Mesendoderm (in vitro differentiated cells): ENCODE measurements around the gene SLC35A4.
A peak's percentile ranks its signal among the peaks of the same experiment; 100 is the strongest.

Experiments
- DNase-seq: peaks from one replicate; pipeline ENCODE4 v3.0.0; 2013
- H2AK5ac ChIP-seq: 2 replicates; pipeline ENCODE4 v1.6.1; 2013; ENCODE audit warnings: low read length, inconsistent platforms
- H2BK120ac ChIP-seq: 2 replicates; pipeline ENCODE4 v1.6.1; 2013; ENCODE audit warnings: low read depth, mild to moderate bottlenecking, low read length, moderate library complexity, mixed read lengths
- H2BK15ac ChIP-seq: replicated peaks from 2 replicates; pipeline ENCODE4 v1.6.1; 2013; ENCODE audit warnings: low read depth, mild to moderate bottlenecking, moderate library complexity
- H2BK5ac ChIP-seq: 2 replicates; pipeline ENCODE4 v1.6.1; 2013; ENCODE audit warnings: low read length, inconsistent platforms
- H3K18ac ChIP-seq: 2 replicates; pipeline ENCODE4 v1.6.1; 2013; ENCODE audit warnings: mild to moderate bottlenecking, low read length, mixed read lengths
- H3K23ac ChIP-seq: one replicate; pipeline ENCODE4 v1.6.1; 2013; ENCODE audit warnings: low read length
- H3K27ac ChIP-seq: 2 replicates; pipeline ENCODE4 v1.5.1; 2013; ENCODE audit warnings: low read depth, mild to moderate bottlenecking, inconsistent platforms, low read length, moderate library complexity
- H3K27me3 ChIP-seq: 2 replicates; pipeline ENCODE4 v1.6.1; 2013; ENCODE audit warnings: low read length, control low read depth, mild to moderate bottlenecking, inconsistent platforms; ENCODE audit not compliant: insufficient read depth, poor library complexity
- H3K36me3 ChIP-seq: 2 replicates; pipeline ENCODE4 v1.6.1; 2013; ENCODE audit warnings: low read length, inconsistent platforms; ENCODE audit not compliant: control insufficient read depth, insufficient read depth
- H3K4ac ChIP-seq: one replicate; pipeline ENCODE4 v1.6.1; 2013; ENCODE audit warnings: low read depth, mild to moderate bottlenecking, low read length, moderate library complexity
- H3K4me1 ChIP-seq: 2 replicates; pipeline ENCODE4 v1.6.1; 2013; ENCODE audit warnings: low read depth, low read length, inconsistent platforms; ENCODE audit not compliant: control insufficient read depth
- H3K4me2 ChIP-seq: 2 replicates; pipeline ENCODE4 v1.6.1; 2013; ENCODE audit warnings: low read length
- H3K4me3 ChIP-seq: 2 replicates; pipeline ENCODE4 v1.5.1; 2013; ENCODE audit warnings: mild to moderate bottlenecking, low read length
- H3K56ac ChIP-seq: one replicate; pipeline ENCODE4 v1.6.1; 2013; ENCODE audit warnings: low read length
- H3K79me1 ChIP-seq: 2 replicates; pipeline ENCODE4 v1.6.1; 2013; ENCODE audit warnings: low read length, inconsistent platforms
- H3K79me2 ChIP-seq: 2 replicates; pipeline ENCODE4 v1.6.1; 2013; ENCODE audit warnings: mild to moderate bottlenecking, low read length; ENCODE audit not compliant: control insufficient read depth, insufficient read depth
- H3K9ac ChIP-seq: 2 replicates; pipeline ENCODE4 v1.6.1; 2013; ENCODE audit warnings: low read length, inconsistent platforms
- H4K5ac ChIP-seq: one replicate; pipeline ENCODE4 v1.6.1; 2013; ENCODE audit warnings: low read length
- H4K8ac ChIP-seq: one replicate; pipeline ENCODE4 v1.6.1; 2013; ENCODE audit warnings: low read depth, mild to moderate bottlenecking, control low read depth, low read length, moderate library complexity
- WGBS: extraction: QIAGEN DNeasy Blood & Tissue Kit; methylation state at CpG from one replicate; pipeline ENCODE4 v1.1.7; 2013; ENCODE audit warnings: low lambda C conversion rate, missing lambda C conversion rate; ENCODE audit not compliant: insufficient coverage; ENCODE audit errors: extremely low coverage; 5-methylcytosine and 5-hydroxymethylcytosine counted together

Gene SLC35A4

DNA sequence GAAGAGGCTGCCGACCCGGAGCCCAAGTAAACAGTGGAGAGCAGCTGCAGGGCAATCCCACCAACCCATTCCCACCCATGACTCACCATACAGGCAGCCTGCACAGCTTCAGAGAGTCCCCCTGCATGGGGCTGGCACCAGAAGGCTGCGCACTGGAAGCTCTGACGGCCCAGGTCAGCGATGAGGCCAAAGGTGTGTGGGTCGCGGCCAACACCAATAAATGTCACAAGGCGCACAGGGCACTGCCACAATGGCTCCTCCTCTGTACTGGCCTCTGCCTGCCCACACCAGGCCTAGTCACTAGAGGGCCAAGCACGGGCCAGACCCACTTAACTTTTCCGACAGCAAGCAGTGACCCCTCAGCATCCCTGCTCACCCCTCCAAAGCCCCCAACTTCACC is 4.4 kb upstream of the SLC35A4 start:
- no CpG with 5 or more reads among the region's 10 CpGs for WGBS
- Histone ChIP-seq H2BK120ac (no peak overlapping the region), H3K27me3 (no peaks in the 10 kb centered on the region), H3K23ac (no peak overlapping the region), H2BK15ac (no peak overlapping the region), H2AK5ac (no peak overlapping the region), H3K79me1 (peaks cover 11% of the 10 kb centered on the region), H4K5ac (no peak overlapping the region), H3K56ac (no peak overlapping the region), H2BK5ac (no peak overlapping the region), H3K4me2 (no peak overlapping the region), H4K8ac (no peak overlapping the region), H3K79me2 (peaks cover 15% of the 10 kb centered on the region), H3K4me3 (no peak overlapping the region), H3K18ac (no peak overlapping the region), H3K4ac (no peak overlapping the region), H3K9ac (no peak overlapping the region), H3K4me1 (peaks cover 9% of the 10 kb centered on the region), H3K27ac (no peak overlapping the region), H3K36me3 (no peaks in the 10 kb centered on the region)
- no peak for DNase-seq

DNA sequence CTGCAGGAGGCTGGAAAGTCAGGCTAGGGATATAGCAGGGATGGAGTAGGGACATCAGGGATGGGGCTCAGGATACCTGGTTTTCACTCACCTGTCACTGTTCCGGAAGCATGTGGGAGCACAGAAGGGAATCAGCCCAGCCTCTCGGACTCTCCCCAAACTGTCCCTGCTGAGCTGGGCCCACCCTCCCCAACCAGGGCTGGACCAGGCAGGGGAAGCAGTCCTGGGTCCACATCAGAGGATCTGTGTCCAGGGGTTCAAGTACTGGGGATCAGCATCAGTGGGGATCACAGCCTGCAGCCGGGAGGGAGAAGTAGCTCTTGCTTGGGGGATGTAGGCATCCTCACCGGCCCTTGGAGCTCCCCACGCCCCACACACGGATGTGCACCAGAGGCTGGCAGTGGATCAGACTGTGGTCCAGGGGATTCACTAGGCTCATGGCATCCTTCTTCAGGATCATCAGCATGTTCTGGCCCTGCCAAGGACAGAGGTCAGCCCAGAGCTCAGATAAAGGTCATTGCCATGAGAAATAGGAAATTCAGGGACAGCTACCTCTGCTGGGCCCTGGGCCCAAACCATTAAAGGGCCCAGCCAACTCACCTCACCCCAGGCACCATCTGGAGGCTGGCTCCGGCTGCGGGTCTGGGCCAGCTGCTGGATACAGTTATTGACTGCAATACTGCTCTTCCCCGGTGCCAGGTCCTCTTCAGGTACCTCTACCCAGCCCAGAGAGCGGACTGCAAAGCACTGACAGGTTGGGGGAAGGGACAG is 2.7 kb upstream of the SLC35A4 start:
- Histone ChIP-seq H3K27me3 (no peaks in the 10 kb centered on the region), H3K56ac (no peak overlapping the region), H3K18ac (no peak overlapping the region), H4K8ac (no peak overlapping the region), H3K36me3 (peaks cover 3% of the 10 kb centered on the region), H2BK5ac (no peak overlapping the region), H3K9ac (no peak overlapping the region), H3K4ac (no peak overlapping the region), H3K4me3 (no peak overlapping the region), H2BK120ac (no peak overlapping the region), H2AK5ac (no peak overlapping the region), H3K4me1 (peaks cover 15% of the 10 kb centered on the region), H3K79me1 (peaks cover 12% of the 10 kb centered on the region), H2BK15ac (no peak overlapping the region), H3K23ac (no peak overlapping the region), H3K27ac (no peak overlapping the region), H3K4me2 (no peak overlapping the region), H4K5ac (no peak overlapping the region), H3K79me2 (peaks cover 5% of the 10 kb centered on the region)
- DNase-seq, result no peak
- no CpG with 5 or more reads among the region's 10 CpGs for WGBS

DNA sequence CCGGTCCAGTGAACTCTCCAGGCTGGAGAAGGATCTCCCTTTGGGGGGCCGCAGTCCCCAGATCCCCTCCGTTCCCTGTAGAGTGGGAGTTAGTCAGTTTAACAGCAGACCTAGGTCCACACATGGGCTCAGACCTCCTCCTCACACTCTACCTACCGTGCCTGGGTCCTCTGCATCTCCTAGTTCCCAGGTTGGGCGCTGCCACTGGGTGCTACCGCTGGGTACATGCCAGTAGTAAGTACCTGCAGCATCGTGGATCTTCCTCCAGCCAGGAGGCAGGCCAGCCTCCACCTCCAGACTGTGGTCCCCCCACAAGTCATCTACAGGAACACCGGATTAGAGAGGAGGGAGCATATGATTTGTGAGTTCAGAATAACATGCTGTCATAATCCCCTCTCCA is 1.0 kb upstream of the SLC35A4 start:
- Histone ChIP-seq H3K27me3 (no peaks in the 10 kb centered on the region), H3K18ac (no peak overlapping the region), H2BK15ac (no peak overlapping the region), H3K4ac (no peak overlapping the region), H3K4me3 (peak overlapping the region; percentile 70), H3K36me3 (peaks cover 3% of the 10 kb centered on the region), H3K9ac (peak overlapping the region; percentile 92), H3K27ac (no peak overlapping the region), H4K5ac (no peak overlapping the region), H2AK5ac (peak overlapping the region; percentile 74), H3K79me1 (peaks cover 12% of the 10 kb centered on the region), H2BK5ac (no peak overlapping the region), H4K8ac (no peak overlapping the region), H3K56ac (peak overlapping the region; percentile 98), H2BK120ac (no peak overlapping the region), H3K4me2 (peak overlapping the region; percentile 98), H3K23ac (peak overlapping the region; percentile 32), H3K79me2 (peaks cover 5% of the 10 kb centered on the region), H3K4me1 (peaks cover 14% of the 10 kb centered on the region)
- WGBS, result no CpG with 5 or more reads among the region's 8 CpGs
- no peak for DNase-seq

DNA sequence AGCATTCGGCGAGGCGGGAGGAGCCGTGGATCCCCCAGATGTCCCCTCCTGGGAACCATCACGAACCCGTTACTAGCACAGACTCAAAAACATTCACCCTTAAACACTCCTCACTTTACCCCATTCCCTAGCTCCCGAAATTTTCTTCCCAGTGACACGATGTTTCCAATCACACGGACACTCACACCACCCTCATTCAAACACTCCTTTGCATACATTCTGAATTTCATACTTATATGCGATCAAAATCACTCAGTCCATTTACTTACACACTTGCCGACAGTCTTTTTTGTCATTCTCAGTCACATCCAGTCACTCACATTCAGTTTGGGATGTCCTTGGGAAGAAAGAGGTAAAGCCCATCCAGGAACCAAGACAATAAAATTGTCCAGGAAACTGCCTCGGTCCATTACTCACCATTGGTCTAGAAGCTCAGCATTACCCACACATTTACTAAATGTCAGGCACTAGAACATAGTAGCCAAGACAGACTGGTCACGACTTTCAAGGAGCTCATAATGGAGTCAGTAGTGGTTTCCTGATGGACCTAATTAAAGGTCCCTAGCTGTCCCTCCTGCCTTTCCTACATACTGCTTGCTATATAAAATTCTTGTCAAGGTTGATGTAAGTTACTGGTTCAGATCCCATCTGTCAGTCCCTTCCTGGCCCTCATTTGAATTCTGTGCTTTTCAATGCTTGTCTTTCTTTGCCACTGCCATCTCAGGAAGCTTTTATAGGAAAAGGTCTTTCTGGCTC is 574 bp downstream of the SLC35A4 start:
- no CpG with 5 or more reads among the region's 13 CpGs for WGBS
- no peak overlapping the region for H4K8ac ChIP-seq
- peak overlapping the region; percentile 93 for H2BK5ac ChIP-seq
- H2BK120ac ChIP-seq, result no peak overlapping the region
- H3K4me1 ChIP-seq, result peaks cover 14% of the 10 kb centered on the region
- H3K56ac ChIP-seq, result peak overlapping the region; percentile 98
- H3K79me1 ChIP-seq, result peaks cover 12% of the 10 kb centered on the region
- H3K36me3 ChIP-seq, result peaks cover 3% of the 10 kb centered on the region
- peak overlapping the region; percentile 7 for H3K18ac ChIP-seq
- peak overlapping the region; percentile 97 for H3K4me3 ChIP-seq
- peak overlapping the region; percentile 46 for H3K4ac ChIP-seq
- H2BK15ac ChIP-seq, result no peak overlapping the region
- peak overlapping the region; percentile 59 for H4K5ac ChIP-seq
- DNase-seq, result no peak
- no peak overlapping the region for H3K27ac ChIP-seq
- peaks cover 5% of the 10 kb centered on the region for H3K79me2 ChIP-seq
- no peaks in the 10 kb centered on the region for H3K27me3 ChIP-seq
- peak overlapping the region; percentile 90 for H3K4me2 ChIP-seq
- peak overlapping the region; percentile 79 for H2AK5ac ChIP-seq
- H3K23ac ChIP-seq, result no peak overlapping the region
- peak overlapping the region; percentile 98 for H3K9ac ChIP-seq

DNA sequence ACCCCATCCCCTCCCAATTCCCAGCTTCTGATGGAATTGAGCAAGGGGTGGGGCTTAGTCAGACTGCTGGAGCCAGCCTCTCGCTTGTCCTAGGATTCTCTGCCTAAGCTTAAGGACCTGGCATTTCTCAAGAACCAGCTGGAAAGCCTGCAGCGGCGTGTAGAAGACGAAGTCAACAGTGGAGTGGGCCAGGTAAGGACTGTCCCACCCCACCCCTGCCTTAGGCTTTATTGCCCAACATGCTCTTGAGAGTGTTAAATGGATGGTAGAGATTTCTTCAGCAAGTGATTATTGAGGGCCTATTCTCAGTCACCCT is 1.1 kb downstream of the SLC35A4 start:
- Histone ChIP-seq H2AK5ac (no peak overlapping the region), H3K27ac (no peak overlapping the region)
- WGBS, result no CpG with 5 or more reads among the region's 4 CpGs

More for the DNA sequence above, 1.1 kb downstream of the SLC35A4 start:
- peak overlapping the region; percentile 46 for H3K4ac ChIP-seq
- H3K79me1 ChIP-seq, result peaks cover 12% of the 10 kb centered on the region
- H3K9ac ChIP-seq, result peak overlapping the region; percentile 98
- no peaks in the 10 kb centered on the region for H3K27me3 ChIP-seq
- H3K4me3 ChIP-seq, result no peak overlapping the region
- H3K4me1 ChIP-seq, result peaks cover 14% of the 10 kb centered on the region
- H2BK15ac ChIP-seq, result no peak overlapping the region
- peak overlapping the region; percentile 98 for H3K56ac ChIP-seq
- H3K18ac ChIP-seq, result no peak overlapping the region
- H2BK5ac ChIP-seq, result no peak overlapping the region
- H2BK120ac ChIP-seq, result no peak overlapping the region
- no peak overlapping the region for H3K23ac ChIP-seq
- peaks cover 5% of the 10 kb centered on the region for H3K79me2 ChIP-seq
- H4K5ac ChIP-seq, result no peak overlapping the region
- peak; percentile 44 for DNase-seq
- peaks cover 3% of the 10 kb centered on the region for H3K36me3 ChIP-seq
- H3K4me2 ChIP-seq, result peak overlapping the region; percentile 90
- H4K8ac ChIP-seq, result no peak overlapping the region
